Naive thymus-derived CD8-positive, alpha-beta T cell (primary cell): ENCODE results near the gene PLSCR5. TPM values are rescaled to one million over a fixed set of nuclear protein-coding genes. Genes with fewer than 3 reads are reported as not detected.

Source experiments
- ATAC-seq, 2 donors: fragments of 150-1000 bp; cut with Tn5 transposase in 1 of 2; sonication (Bioruptor Pico), chemical (Tn5 transposase) in 1 of 2; 1 replicate in 1 of 2; 2 replicates in 1 of 2; pipeline ENCODE4 v1.10.0; 2021; ENCODE audit warnings: mild to moderate bottlenecking in 2 of 2, moderate library complexity in 2 of 2
- POLR2A ChIA-PET: fragments of 350-600 bp; sonication (Branson Sonifier 250); formaldehyde crosslinking; loops from one replicate; lab custom pipeline; 2021; ENCODE audit warnings: antibody characterized with exemption; lab: Charles Lee
- DNase-seq, 10 donors: peaks; one replicate each; pipeline versions ENCODE4 v3.0.0 to v3.0.0-alpha.2; 2020 to 2022
- H3K27ac Mint-ChIP-seq, 10 donors: one replicate each; pipeline ENCODE4 v1.8.0; 2020 to 2022; ENCODE audit warnings: mild to moderate bottlenecking in 10 of 10, mixed read lengths in 10 of 10, moderate library complexity in 4 of 10, inconsistent platforms in 1 of 10
- H3K27me3 Mint-ChIP-seq, 5 donors: one replicate each; pipeline ENCODE4 v1.8.0; 2021 to 2022; ENCODE audit warnings: mixed read lengths in 5 of 5
- H3K36me3 Mint-ChIP-seq, 3 donors: one replicate each; pipeline ENCODE4 v1.8.0; 2020 to 2022; ENCODE audit warnings: mixed read lengths in 3 of 3, mild to moderate bottlenecking in 2 of 3, inconsistent platforms in 1 of 3
- H3K4me1 Mint-ChIP-seq, 4 donors: one replicate each; pipeline ENCODE4 v1.8.0; 2021 to 2022; ENCODE audit warnings: mixed read lengths in 4 of 4
- H3K4me3 Mint-ChIP-seq, 10 donors: one replicate each; pipeline ENCODE4 v1.8.0; 2020 to 2022; ENCODE audit warnings: mild to moderate bottlenecking in 10 of 10, mixed read lengths in 10 of 10, moderate library complexity in 6 of 10, inconsistent platforms in 1 of 10
- H3K9me3 Mint-ChIP-seq, 9 donors: one replicate each; pipeline ENCODE4 v1.8.0; 2020 to 2022; ENCODE audit warnings: mixed read lengths in 9 of 9, mild to moderate bottlenecking in 3 of 9, inconsistent platforms in 1 of 9, moderate library complexity in 1 of 9
- polyA plus RNA-seq, 3 donors: library from polyadenylated mRNA; unstranded; fragments of 300-500 nt; fragmentation: Illumina TruSeq; gene quantifications; one replicate each; pipeline ENCODE4 v1.2.3, GENCODE V29; 2021
- total RNA-seq, 8 experiments: library from RNA in 2 of 8; stranded (reverse) in 2 of 8; gene quantifications; one replicate each; pipeline ENCODE4 v1.2.3 and lab custom pipeline; 2021 to 2026

The PLSCR5 gene
- total RNA-seq, result not detected
- polyA plus RNA-seq, result not detected
- total RNA-seq (lab: John Stamatoyannopoulos, UW), result 0 reads per million in 6 experiments

DNA sequence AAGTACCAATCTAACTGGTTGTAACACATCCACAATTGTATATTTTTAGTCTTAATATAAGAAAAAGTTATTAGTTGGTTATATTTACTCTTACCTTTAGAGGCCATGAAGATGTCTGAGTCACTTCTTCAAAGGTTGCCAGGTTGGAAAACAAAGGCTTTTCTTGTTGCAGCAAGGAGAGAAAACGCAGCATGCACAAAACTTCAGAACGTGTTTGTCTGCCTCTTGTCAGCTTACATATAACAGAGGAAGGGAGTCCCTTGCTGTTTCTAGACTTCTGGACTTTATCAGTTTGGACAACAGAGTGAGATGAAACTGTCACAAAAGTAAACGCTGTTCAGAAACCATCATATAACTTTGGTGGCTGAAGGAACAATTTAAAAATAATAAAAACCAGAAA lies at the start of gene PLSCR5:
Gene PLSCR5, minus strand, starts transcription at position 241 of the 400 bp plus-strand sequence. Its CDS starts 134 bp downstream, at position 107.
- H3K27me3 Mint-ChIP-seq, result peaks cover 9 to 15% (median 12%) of the 10 kb centered on the region in 5 donors
- POLR2A ChIA-PET, result no interaction called here
- H3K4me3 Mint-ChIP-seq, result no peak within 1 kb of the TSS
- H3K36me3 Mint-ChIP-seq, result no peaks in the 10 kb centered on the region
- ATAC-seq, result no peak
- no peak for DNase-seq
- no peaks in the 10 kb centered on the region for H3K4me1 Mint-ChIP-seq
- peaks cover 0 to 6% (median 0%) of the 10 kb centered on the region in 9 donors for H3K9me3 Mint-ChIP-seq
- H3K27ac Mint-ChIP-seq, result no peak within 1 kb of the TSS

DNA sequence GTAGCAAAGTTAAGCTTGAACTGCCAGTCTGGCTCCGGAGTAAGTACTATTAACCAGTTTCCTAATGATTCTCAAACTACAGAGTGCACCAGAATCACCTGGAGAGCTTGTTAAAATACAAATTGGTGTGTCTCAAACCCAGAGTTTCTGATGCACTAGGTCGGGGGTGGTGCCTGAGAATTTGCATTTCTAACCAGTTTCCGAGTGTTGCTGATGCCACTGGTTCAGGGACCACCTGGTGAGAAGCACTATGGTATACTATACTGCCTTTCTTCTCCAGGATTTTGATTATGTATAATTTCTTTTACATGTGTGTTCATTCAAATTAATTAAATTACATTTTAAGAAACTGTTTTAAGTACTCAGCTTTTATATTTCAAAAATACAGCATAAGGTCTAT lies 48.8 kb upstream of the PLSCR5 start:
- Mint-ChIP-seq H3K27ac (no peak overlapping the region), H3K9me3 (peaks cover 0 to 15% (median under 1%) of the 10 kb centered on the region in 9 donors), H3K4me1 (no peaks in the 10 kb centered on the region), H3K36me3 (no peaks in the 10 kb centered on the region), H3K27me3 (peaks cover 0 to 3% (median 2%) of the 10 kb centered on the region in 5 donors), H3K4me3 (no peak overlapping the region)
- POLR2A ChIA-PET, result no interaction called here
- ATAC-seq, result no peak
- no peak for DNase-seq

GRCh38 chr3:146650691-146651442 lies 45.7 kb upstream of the PLSCR5 start:
- Mint-ChIP-seq H3K4me3 (no peak overlapping the region), H3K27me3 (peaks cover 0 to 3% (median 2%) of the 10 kb centered on the region in 5 donors), H3K27ac (no peak overlapping the region), H3K9me3 (no peaks in the 10 kb centered on the region), H3K4me1 (no peaks in the 10 kb centered on the region), H3K36me3 (no peaks in the 10 kb centered on the region)
- no peak for ATAC-seq
- POLR2A ChIA-PET, result no interaction called here
- DNase-seq, result no peak

DNA sequence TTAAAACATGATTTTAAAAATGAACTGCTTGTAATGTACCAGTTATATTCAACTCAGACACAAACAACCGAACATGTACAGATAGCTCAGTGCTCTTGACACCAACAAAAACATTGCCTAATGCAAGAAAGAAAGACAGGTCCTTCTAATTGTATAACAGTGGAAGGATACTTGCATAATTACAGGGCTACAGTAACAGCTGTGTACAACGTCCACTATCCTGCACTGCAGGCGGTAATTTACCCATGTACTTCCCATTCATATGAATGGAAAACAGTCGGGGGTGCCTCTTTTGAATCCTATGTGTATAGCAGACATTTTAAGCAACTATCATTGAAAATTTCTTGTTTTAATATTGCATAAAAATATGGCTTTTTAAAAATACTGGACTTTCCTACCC lies 41.1 kb upstream of the PLSCR5 start:
- no peaks in the 10 kb centered on the region for H3K4me1 Mint-ChIP-seq
- peaks cover 0 to 3% (median 0%) of the 10 kb centered on the region in 5 donors for H3K27me3 Mint-ChIP-seq
- ATAC-seq (no peak), DNase-seq (no peak)
- H3K27ac Mint-ChIP-seq, result no peak overlapping the region
- POLR2A ChIA-PET, result no interaction called here
- H3K36me3 Mint-ChIP-seq, result no peaks in the 10 kb centered on the region
- no peak overlapping the region for H3K4me3 Mint-ChIP-seq
- H3K9me3 Mint-ChIP-seq, result no peaks in the 10 kb centered on the region

DNA sequence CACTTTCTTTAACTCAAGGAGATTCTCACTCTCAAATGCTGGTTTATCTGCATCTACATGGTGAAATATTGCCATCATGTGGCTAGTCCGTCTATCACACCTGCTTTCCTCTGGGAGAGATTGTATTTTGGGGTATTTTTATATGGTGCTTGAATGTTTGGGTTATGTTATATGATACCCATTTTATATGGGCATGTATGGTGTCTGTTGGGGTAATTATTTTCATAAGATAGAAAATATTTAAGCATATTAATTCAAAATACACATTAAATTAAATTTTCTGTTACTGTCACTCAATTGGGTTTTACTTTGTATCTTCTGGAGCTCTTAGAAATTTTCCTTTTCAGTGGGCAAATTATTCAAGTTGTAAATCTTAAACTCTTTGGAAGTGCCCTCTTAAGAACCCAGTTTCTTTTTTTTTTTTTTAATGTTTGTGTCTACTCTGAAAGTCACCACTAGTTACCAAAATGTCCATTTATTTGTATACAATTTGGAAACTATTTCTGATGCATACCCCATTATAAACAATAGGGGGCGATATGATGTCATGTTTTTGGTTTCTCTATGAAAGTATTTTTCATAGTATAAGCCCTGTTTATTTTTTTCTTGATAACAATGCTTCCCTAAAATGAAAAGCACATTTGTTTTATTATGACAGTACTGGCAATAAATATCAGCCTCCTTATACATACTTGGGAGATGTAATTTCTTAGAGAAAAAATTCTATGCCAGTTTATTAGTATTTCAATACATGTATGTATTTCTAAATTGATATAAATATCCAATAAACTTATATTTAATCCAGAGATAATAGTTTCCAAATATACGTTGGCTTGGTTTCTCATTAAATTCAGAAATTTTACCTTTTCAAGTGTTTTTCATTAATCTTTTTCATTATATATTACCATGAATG lies 36.1 kb upstream of the PLSCR5 start:
- H3K27me3 Mint-ChIP-seq, result peaks cover 0 to 4% (median 3%) of the 10 kb centered on the region in 5 donors
- no peak overlapping the region for H3K4me3 Mint-ChIP-seq
- POLR2A ChIA-PET, result no interaction called here
- DNase-seq (peak in 3 of 10 donors; percentile 8 to 26 (median 11)), ATAC-seq (peak in 1 of 2 donors; percentile 61)
- H3K27ac Mint-ChIP-seq, result no peak overlapping the region
- H3K36me3 Mint-ChIP-seq, result no peaks in the 10 kb centered on the region
- H3K4me1 Mint-ChIP-seq, result no peaks in the 10 kb centered on the region
- H3K9me3 Mint-ChIP-seq, result no peaks in the 10 kb centered on the region

GRCh38 chr3:146640361-146640760 lies 35.2 kb upstream of the PLSCR5 start:
- POLR2A ChIA-PET, result no interaction called here
- no peak for ATAC-seq
- H3K4me1 Mint-ChIP-seq, result no peaks in the 10 kb centered on the region
- H3K4me3 Mint-ChIP-seq, result no peak overlapping the region
- H3K36me3 Mint-ChIP-seq, result no peaks in the 10 kb centered on the region
- no peaks in the 10 kb centered on the region for H3K9me3 Mint-ChIP-seq
- H3K27me3 Mint-ChIP-seq, result peaks cover 0 to 7% (median 3%) of the 10 kb centered on the region in 5 donors
- no peak overlapping the region for H3K27ac Mint-ChIP-seq
- DNase-seq, result no peak

GRCh38 chr3:146638718-146639117 lies 33.6 kb upstream of the PLSCR5 start:
- H3K27ac Mint-ChIP-seq, result no peak overlapping the region
- peaks cover 0 to 7% (median 5%) of the 10 kb centered on the region in 5 donors for H3K27me3 Mint-ChIP-seq
- no peaks in the 10 kb centered on the region for H3K36me3 Mint-ChIP-seq
- DNase-seq, result no peak
- no peak for ATAC-seq
- H3K4me3 Mint-ChIP-seq, result no peak overlapping the region
- H3K4me1 Mint-ChIP-seq, result no peaks in the 10 kb centered on the region
- POLR2A ChIA-PET, result no interaction called here
- H3K9me3 Mint-ChIP-seq, result no peaks in the 10 kb centered on the region

GRCh38 chr3:146637871-146638270 lies 32.7 kb upstream of the PLSCR5 start:
- H3K36me3 Mint-ChIP-seq, result no peaks in the 10 kb centered on the region
- H3K4me3 Mint-ChIP-seq, result no peak overlapping the region
- no peak overlapping the region for H3K27ac Mint-ChIP-seq
- DNase-seq, result no peak
- POLR2A ChIA-PET, result no interaction called here
- ATAC-seq, result no peak
- H3K4me1 Mint-ChIP-seq, result no peaks in the 10 kb centered on the region
- peaks cover 5 to 7% (median 5%) of the 10 kb centered on the region in 5 donors for H3K27me3 Mint-ChIP-seq
- no peaks in the 10 kb centered on the region for H3K9me3 Mint-ChIP-seq

- Mint-ChIP-seq H3K27me3 (peaks cover 6 to 8% (median 7%) of the 10 kb centered on the region in 5 donors), H3K4me3 (no peak overlapping the region), H3K36me3 (no peaks in the 10 kb centered on the region), H3K27ac (no peak overlapping the region), H3K4me1 (no peaks in the 10 kb centered on the region), H3K9me3 (no peaks in the 10 kb centered on the region)
- ATAC-seq (no peak), DNase-seq (no peak)
- POLR2A ChIA-PET, result no interaction called here
Measured at GRCh38 chr3:146636881-146637280, 31.7 kb upstream of the PLSCR5 start.

- Mint-ChIP-seq H3K27ac (no peak overlapping the region), H3K9me3 (no peaks in the 10 kb centered on the region), H3K36me3 (no peaks in the 10 kb centered on the region), H3K27me3 (peaks cover 6 to 14% (median 7%) of the 10 kb centered on the region in 5 donors), H3K4me3 (no peak overlapping the region), H3K4me1 (no peaks in the 10 kb centered on the region)
- ATAC-seq (no peak), DNase-seq (no peak)
- POLR2A ChIA-PET, result no interaction called here
Measured at GRCh38 chr3:146634346-146634745, 29.2 kb upstream of the PLSCR5 start.

DNA sequence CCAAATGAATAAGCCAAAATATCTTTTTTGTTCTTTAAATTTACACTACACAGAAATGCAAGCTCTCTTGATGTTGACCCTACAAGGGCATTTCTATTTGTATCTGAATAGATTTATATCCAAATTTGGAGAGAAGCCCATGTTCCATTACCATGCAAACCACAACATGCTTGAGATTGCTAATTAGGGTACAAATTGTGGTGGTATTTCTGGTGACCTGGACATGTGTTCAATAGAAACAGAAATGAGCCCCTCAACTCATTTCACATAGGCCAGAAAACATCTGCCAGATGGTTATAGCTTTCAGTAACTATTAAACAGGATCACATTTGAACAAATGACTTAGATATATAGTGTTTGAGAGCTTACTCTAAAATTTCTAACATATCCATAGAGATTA lies 23.5 kb upstream of the PLSCR5 start:
- Mint-ChIP-seq H3K4me1 (peaks cover 2 to 10% (median 6%) of the 10 kb centered on the region in 4 donors), H3K4me3 (no peak overlapping the region), H3K36me3 (no peaks in the 10 kb centered on the region), H3K27ac (no peak overlapping the region), H3K9me3 (no peaks in the 10 kb centered on the region), H3K27me3 (peaks cover 0 to 9% (median 6%) of the 10 kb centered on the region in 5 donors)
- POLR2A ChIA-PET, result no interaction called here
- DNase-seq (no peak), ATAC-seq (no peak)

- H3K4me3 Mint-ChIP-seq, result no peak overlapping the region
- peaks cover 2 to 10% (median 6%) of the 10 kb centered on the region in 4 donors for H3K4me1 Mint-ChIP-seq
- H3K36me3 Mint-ChIP-seq, result no peaks in the 10 kb centered on the region
- POLR2A ChIA-PET, result no interaction called here
- no peak overlapping the region for H3K27ac Mint-ChIP-seq
- DNase-seq (no peak), ATAC-seq (no peak)
- peaks cover 0 to 6% (median 0%) of the 10 kb centered on the region in 5 donors for H3K27me3 Mint-ChIP-seq
- H3K9me3 Mint-ChIP-seq, result no peaks in the 10 kb centered on the region
Measured at GRCh38 chr3:146626403-146627122, 21.4 kb upstream of the PLSCR5 start.
